ENCODE results near the gene OTOS. TPM values are rescaled to one million over a fixed set of nuclear protein-coding genes. Genes with fewer than 3 reads are reported as not detected.

Gene OTOS
- total RNA-seq, 1 donor from 2014 or later, result not detected

- DNase-seq (no peak), ATAC-seq (no peak)
- intact Hi-C loops (cut with micrococcal nuclease), result no loop called here
Observed at GRCh38 chr2:240095556-240096523, 44.6 kb downstream of the OTOS start.

- intact Hi-C loops (cut with micrococcal nuclease), result no loop called here
- ATAC-seq (no peak), DNase-seq (no peak)
Observed at GRCh38 chr2:240089306-240089705, 51.2 kb downstream of the OTOS start.

Other genes with a start within 250 kb of the OTOS start
- 431 TPM for gene NDUFA10, start 115.3 kb downstream of the OTOS start, total RNA-seq
- gene OR6B2, start 110.2 kb downstream of the OTOS start, total RNA-seq, result not detected
- not detected for gene OR6B3, start 87.1 kb downstream of the OTOS start, total RNA-seq
- 204 TPM for gene COPS9, start 4.4 kb downstream of the OTOS start, total RNA-seq